ENCODE data around the gene CRELD2. TPM values are rescaled to one million over a fixed set of nuclear protein-coding genes. Genes with fewer than 3 reads are reported as not detected.
"Not testable (repeated sequence)": the region's sequence is repeated elsewhere in the genome, so short reads cannot be mapped to it uniquely, and the experiment has no call there.

CRELD2 gene
- total RNA-seq, 4 donors from 2014 or later: 9.3 to 29.4 (median 21.5) TPM

DNA sequence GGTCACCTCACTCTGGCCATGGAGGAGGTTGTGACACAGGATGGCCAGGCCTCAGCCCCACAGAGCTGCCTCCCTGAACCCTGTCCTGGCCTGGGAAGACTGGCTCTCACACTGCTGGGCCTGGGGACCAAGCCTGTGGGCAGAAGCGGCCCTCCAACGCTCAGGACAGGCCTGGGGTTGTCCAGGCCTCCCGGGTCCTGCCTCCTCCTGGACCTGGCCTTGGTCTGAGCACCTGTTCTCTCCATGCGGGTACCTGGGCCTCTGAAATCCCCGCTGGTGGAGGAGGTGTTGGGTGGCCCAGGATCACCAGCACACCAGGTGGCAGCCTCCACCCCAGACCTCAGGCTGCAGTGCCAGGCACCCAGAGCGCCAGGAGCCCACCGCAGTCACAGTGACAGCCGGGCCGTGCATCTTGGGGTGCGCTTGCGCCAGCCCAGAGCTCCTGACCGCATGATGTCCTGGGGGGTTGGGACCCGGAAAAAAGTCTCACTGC is 26.0 kb downstream of the CRELD2 start:
- Histone ChIP-seq H3K4me3 (no peak overlapping the region), H3K9me3 (no peaks in the 10 kb centered on the region), H3K27ac (no peak overlapping the region), H3K27me3 (no peaks in the 10 kb centered on the region), H3K36me3 (no peaks in the 10 kb centered on the region), H3K4me1 (peaks cover 34% of the 10 kb centered on the region)
- WGBS: 50% methylated on average over 2 of the region's 13 CpGs
- TF ChIP-seq POLR2AphosphoS5 (IDR thresholded peaks at IDR 0.05) (no peak), EP300 (IDR thresholded peaks at IDR 0.05) (no peak), POLR2A (IDR thresholded peaks at IDR 0.05) (no peak)
- TF ChIP-seq, protein P1, sequence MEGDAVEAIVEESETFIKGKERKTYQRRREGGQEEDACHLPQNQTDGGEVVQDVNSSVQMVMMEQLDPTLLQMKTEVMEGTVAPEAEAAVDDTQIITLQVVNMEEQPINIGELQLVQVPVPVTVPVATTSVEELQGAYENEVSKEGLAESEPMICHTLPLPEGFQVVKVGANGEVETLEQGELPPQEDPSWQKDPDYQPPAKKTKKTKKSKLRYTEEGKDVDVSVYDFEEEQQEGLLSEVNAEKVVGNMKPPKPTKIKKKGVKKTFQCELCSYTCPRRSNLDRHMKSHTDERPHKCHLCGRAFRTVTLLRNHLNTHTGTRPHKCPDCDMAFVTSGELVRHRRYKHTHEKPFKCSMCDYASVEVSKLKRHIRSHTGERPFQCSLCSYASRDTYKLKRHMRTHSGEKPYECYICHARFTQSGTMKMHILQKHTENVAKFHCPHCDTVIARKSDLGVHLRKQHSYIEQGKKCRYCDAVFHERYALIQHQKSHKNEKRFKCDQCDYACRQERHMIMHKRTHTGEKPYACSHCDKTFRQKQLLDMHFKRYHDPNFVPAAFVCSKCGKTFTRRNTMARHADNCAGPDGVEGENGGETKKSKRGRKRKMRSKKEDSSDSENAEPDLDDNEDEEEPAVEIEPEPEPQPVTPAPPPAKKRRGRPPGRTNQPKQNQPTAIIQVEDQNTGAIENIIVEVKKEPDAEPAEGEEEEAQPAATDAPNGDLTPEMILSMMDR (IDR thresholded peaks at IDR 0.05): no peak
- DNase-seq (ENCODE audit: low spot score in 2 of 2): no peak

DNA sequence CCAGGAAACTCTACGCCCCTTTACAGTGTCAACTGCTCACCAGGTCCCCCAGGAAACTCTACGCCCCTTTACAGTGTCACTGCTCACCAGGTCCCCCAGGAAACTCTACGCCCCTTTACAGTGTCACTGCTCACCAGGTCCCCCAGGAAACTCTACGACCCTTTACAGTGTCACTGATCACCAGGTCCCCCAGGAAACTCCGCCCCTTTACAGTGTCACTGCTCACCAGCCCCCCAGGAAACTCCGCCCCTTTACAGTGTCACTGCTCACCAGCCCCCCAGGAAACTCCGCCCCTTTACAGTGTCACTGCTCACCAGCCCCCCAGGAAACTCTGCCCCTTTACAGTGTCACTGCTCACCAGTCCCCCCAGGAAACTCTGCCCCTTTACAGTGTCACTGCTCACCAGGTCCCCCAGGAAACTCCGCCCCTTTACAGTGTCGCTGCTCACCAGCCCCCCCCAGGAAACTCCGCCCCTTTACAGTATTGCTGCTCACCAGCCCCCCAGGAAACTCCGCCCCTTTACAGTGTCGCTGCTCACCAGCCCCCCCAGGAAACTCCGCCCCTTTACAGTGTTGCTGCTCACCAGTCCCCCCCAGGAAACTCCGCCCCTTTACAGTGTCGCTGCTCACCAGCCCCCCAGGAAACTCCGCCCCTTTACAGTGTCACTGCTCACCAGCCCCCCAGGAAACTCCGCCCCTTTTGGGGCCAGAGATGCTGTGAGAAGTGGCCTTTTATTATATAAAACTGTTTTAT is 26.8 kb downstream of the CRELD2 start:
- peaks cover 42% of the 10 kb centered on the region for H3K4me1 ChIP-seq
- WGBS: 88% methylated on average over 14 of the region's 17 CpGs
- not testable (repeated sequence) for H3K36me3 ChIP-seq; H3K27me3 ChIP-seq; H3K9me3 ChIP-seq; H3K27ac ChIP-seq; DNase-seq (ENCODE audit: low spot score in 2 of 2); H3K4me3 ChIP-seq

DNA sequence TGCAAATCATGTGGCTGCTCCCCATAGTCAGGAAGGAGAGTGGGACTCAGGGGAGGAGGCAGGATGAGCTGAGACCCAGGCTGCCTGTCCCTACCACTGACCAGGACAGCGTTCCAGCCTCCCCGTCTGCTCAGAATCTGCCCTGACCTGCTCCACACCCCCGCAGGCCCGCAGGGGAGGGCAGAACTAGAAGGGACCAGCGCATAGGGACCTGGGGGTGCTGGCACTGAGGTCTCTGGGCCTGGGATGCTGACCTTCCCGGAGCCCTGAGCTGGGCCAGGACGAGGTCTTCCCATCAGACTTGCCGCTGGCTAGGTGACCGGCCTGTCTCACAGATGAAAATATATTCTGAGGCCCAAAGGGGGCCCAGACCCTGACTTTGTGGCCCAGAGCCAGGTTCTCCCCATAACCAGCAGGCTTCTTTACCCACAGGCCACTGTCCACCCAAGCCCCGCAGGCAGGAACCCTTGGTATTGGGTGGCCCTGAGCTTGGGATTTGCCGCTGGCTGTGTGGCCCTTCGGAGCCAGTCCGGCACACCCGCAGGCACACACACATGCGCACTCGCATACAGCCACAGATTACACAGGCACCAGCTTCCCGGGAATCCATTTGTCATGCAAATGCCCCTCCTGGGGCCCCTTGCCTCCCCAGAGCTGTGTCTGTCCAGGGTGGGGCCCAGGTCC is 28.3 kb downstream of the CRELD2 start:
- H3K4me3 ChIP-seq: peak overlapping the region; percentile 39
- no peaks in the 10 kb centered on the region for H3K9me3 ChIP-seq
- peak overlapping the region; percentile 92 for H3K27ac ChIP-seq
- TF ChIP-seq POLR2A (IDR thresholded peaks at IDR 0.05) (no peak), EP300 (IDR thresholded peaks at IDR 0.05) (no peak), POLR2AphosphoS5 (IDR thresholded peaks at IDR 0.05) (no peak)
- TF ChIP-seq, protein P1 (IDR thresholded peaks at IDR 0.05): no peak
- DNase-seq (ENCODE audit: low spot score in 2 of 2): no peak
- 84% methylated on average over 2 of the region's 17 CpGs for WGBS
- peaks cover 56% of the 10 kb centered on the region for H3K4me1 ChIP-seq
- no peaks in the 10 kb centered on the region for H3K27me3 ChIP-seq
- H3K36me3 ChIP-seq: no peaks in the 10 kb centered on the region

DNA sequence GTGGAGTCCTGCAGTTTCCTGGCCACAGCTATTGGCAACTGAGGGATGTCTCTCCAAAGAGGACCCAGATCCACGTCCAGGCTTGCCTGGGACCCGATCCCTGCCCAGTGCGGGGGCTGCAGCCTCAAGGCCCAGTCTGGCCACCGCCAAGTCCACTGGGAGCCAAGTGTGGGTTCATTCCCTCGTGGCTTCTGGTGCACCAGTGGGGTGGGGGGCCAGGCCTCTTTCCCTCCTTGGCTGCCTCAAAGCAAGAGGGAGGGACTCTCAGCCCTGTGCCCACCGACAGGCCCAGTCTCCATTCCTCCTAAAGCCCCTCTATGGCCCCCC is 28.8 kb downstream of the CRELD2 start:
- Histone ChIP-seq H3K9me3 (no peaks in the 10 kb centered on the region), H3K4me1 (peaks cover 61% of the 10 kb centered on the region), H3K27me3 (no peaks in the 10 kb centered on the region), H3K27ac (peak overlapping the region; percentile 92), H3K4me3 (peak overlapping the region; percentile 39), H3K36me3 (no peaks in the 10 kb centered on the region)
- DNase-seq (ENCODE audit: low spot score in 2 of 2): no peak
- TF ChIP-seq POLR2AphosphoS5 (IDR thresholded peaks at IDR 0.05): no peak
- WGBS: 80% methylated on average over 1 of the region's 6 CpGs

DNA sequence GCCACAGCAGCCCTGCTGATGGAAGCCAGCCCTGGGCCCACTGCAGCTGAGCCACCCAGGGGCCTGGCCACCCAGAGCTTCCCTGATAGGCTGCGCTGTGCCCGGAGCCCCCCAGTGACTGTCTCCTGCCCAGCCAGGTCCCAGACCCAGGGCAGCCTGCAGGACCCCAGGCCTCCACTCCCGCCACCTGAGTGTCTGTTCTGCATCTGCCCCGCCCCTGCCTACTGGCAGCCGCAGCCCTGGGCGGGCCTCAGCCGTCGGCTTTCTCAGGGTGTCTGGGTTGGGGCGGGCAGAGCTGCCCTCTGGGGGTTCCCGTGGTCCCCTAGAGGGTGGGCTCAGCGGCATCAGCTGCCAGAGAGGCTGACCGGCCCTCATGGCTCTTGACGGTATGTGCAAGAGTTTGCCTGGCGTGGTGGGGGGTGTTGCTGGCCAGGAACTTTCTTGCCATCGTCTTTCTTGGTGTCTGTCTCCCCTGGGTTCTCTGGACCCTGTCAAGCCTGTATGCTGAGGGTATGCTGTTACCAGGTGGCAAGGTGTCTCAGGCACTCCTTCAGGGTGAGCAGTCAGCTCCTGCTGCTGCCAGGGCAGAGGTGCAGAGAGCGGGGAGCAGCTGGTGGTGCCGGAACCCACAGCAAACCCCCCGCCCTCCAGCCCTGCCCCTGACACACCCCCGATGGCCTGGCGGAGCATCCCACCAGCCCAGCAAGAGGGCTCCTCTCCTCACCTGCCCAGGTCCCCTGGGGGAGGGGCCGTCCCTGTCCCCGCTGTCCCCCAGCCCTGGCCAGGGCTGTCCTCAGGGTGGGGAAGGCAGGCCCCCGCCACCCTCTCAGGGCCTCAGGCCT is 29.9 kb downstream of the CRELD2 start:
- Histone ChIP-seq H3K36me3 (no peaks in the 10 kb centered on the region), H3K4me1 (peaks cover 71% of the 10 kb centered on the region), H3K4me3 (peak overlapping the region; percentile 39), H3K27me3 (no peaks in the 10 kb centered on the region), H3K9me3 (no peaks in the 10 kb centered on the region), H3K27ac (peak overlapping the region; percentile 92)
- DNase-seq (ENCODE audit: low spot score in 2 of 2): no peak
- 57% methylated on average over 5 of the region's 23 CpGs for WGBS
- TF ChIP-seq, protein P1 (IDR thresholded peaks at IDR 0.05): no peak
- TF ChIP-seq POLR2A (IDR thresholded peaks at IDR 0.05) (no peak), POLR2AphosphoS5 (IDR thresholded peaks at IDR 0.05) (no peak)

All from suprapubic skin (tissue), 4 donors.